A549 (cell line): Measurements from ENCODE around the gene SYNGR4. TPM values are rescaled to one million over a fixed set of nuclear protein-coding genes. Genes with fewer than 3 reads are reported as not detected.
A peak's percentile ranks its signal among the peaks of the same experiment; 100 is the strongest.

ENCODE experiments used
- ATAC-seq, 2 experiments: fragments of 200-7000 bp in 1 of 2; fragments of >200 bp in 1 of 2; cut with Nextera tagmentation in 1 of 2; cut with Tn5 transposase in 1 of 2; 3 replicates each; pipeline versions ENCODE4 v1.8.0 to v1.9.1; 2018 to 2020; ENCODE audit warnings: mild to moderate bottlenecking in 1 of 2, moderate library complexity in 1 of 2
- CTCF ChIA-PET: fragments of 300-600 bp; sonication (Branson Sonifier 250); formaldehyde crosslinking; extraction: SDS; loops from one replicate; lab custom pipeline; 2021; ENCODE audit warnings: antibody characterized with exemption, inconsistent platforms; lab: Yijun Ruan, JAX
- POLR2A ChIA-PET: fragments of 350-600 bp; formaldehyde crosslinking; extraction: SDS; loops from one replicate; lab custom pipeline; 2021; ENCODE audit warnings: antibody characterized with exemption, inconsistent platforms; lab: Yijun Ruan, JAX
- DNase-seq, 2 experiments: peaks; one replicate each; pipeline versions ENCODE4 v3.0.0 to v3.0.0-alpha.2; 2011 to 2016; ENCODE audit warnings: low read depth in 1 of 2, low spot score in 1 of 2
- FAIRE-seq: peaks from 2 replicates; lab custom pipeline; 2011; peaks lifted over from hg19 to GRCh38; lab: Jason Lieb, UNC
- H3K27ac ChIP-seq, 2 experiments: fragments of >200 bp; sonication (Bioruptor Twin); formaldehyde crosslinking; 3 replicates each; pipeline ENCODE4 v1.5.1; 2016 to 2017
- H3K4me1 ChIP-seq: fragments of >200 bp; sonication (Bioruptor Twin); formaldehyde crosslinking; 3 replicates; pipeline ENCODE4 v1.6.1; 2016
- H3K4me2 ChIP-seq: fragments of >200 bp; sonication (Bioruptor Twin); formaldehyde crosslinking; 3 replicates; pipeline ENCODE4 v1.6.1; 2016
- H3K4me3 ChIP-seq: fragments of >200 bp; sonication (Bioruptor Twin); formaldehyde crosslinking; 3 replicates; pipeline ENCODE4 v1.5.1; 2016
- H3K9me3 ChIP-seq: fragments of >200 bp; sonication (Bioruptor Twin); formaldehyde crosslinking; 3 replicates; pipeline ENCODE4 v1.6.1; 2016
- BCL3 ChIP-seq: fragments of >200 bp; sonication (Bioruptor Twin); formaldehyde crosslinking; IDR thresholded peaks from 3 replicates; pipeline ENCODE4 v1.6.1; 2016
- EP300 ChIP-seq, 2 experiments: fragments of >200 bp; sonication (Bioruptor Twin); formaldehyde crosslinking; IDR thresholded peaks; 2 replicates in 1 of 2; 3 replicates in 1 of 2; pipeline ENCODE4 v1.6.1; 2016 to 2017
- ESRRA ChIP-seq: fragments of 150-350 bp; IDR thresholded peaks from 2 replicates; pipeline ENCODE4 v1.6.1; 2014; ENCODE audit warnings: mild to moderate bottlenecking, low read length, borderline replicate concordance
- HDAC2 ChIP-seq: fragments of 200-600 bp; sonication (generic); IDR thresholded peaks from 2 replicates; pipeline ENCODE4 v1.6.1; 2016
- HOXA7 ChIP-seq: fragments of 250-450 bp; sonication (Bioruptor Pico); IDR thresholded peaks from 2 replicates; pipeline ENCODE4 v1.5.0; 2020; ENCODE audit warnings: mild to moderate bottlenecking, moderate library complexity
- HOXB13 ChIP-seq: fragments of 250-450 bp; sonication (Bioruptor Pico); IDR thresholded peaks from 2 replicates; pipeline ENCODE4 v1.5.0; 2020; ENCODE audit warnings: low read depth, mild to moderate bottlenecking, moderate library complexity
- HOXB5 ChIP-seq: fragments of 250-450 bp; sonication (Bioruptor Pico); IDR thresholded peaks from 2 replicates; pipeline ENCODE4 v1.5.0; 2020; ENCODE audit warnings: mild to moderate bottlenecking, moderate library complexity
- NFE2L2 ChIP-seq: fragments of 150-350 bp; conservative IDR thresholded peaks from 2 replicates; pipeline ENCODE4 v1.6.1; 2014; ENCODE audit warnings: low read length
- PHF8 ChIP-seq: fragments of 200-600 bp; sonication (generic); IDR thresholded peaks from 2 replicates; pipeline ENCODE4 v1.6.1; 2016; ENCODE audit warnings: low read depth, mild to moderate bottlenecking, antibody characterized with exemption, moderate library complexity, borderline replicate concordance
- POLR2A ChIP-seq: IDR thresholded peaks from 2 replicates; pipeline ENCODE4 v1.6.1; 2012; ENCODE audit warnings: mild to moderate bottlenecking, low read length
- POLR2AphosphoS2 ChIP-seq: conservative IDR thresholded peaks from 2 replicates; pipeline ENCODE4 v1.6.1; 2012; ENCODE audit warnings: low read length, improper control_type of control experiment, inconsistent platforms
- RAD21 ChIP-seq, 2 experiments: fragments of >200 bp in 1 of 2; sonication (Bioruptor Twin) in 1 of 2; formaldehyde crosslinking in 1 of 2; IDR thresholded peaks in 1 of 2; conservative IDR thresholded peaks in 1 of 2; 2 replicates in 1 of 2; 3 replicates in 1 of 2; pipeline ENCODE4 v1.6.1; 2012 to 2018; ENCODE audit warnings: inconsistent platforms in 1 of 2
- RARB ChIP-seq: fragments of 250-450 bp; sonication (Bioruptor Pico); IDR thresholded peaks from 2 replicates; pipeline ENCODE4 v1.8.0; 2021; ENCODE audit warnings: mild to moderate bottlenecking, moderate library complexity
- RCOR1 ChIP-seq: fragments of 150-350 bp; IDR thresholded peaks from 2 replicates; pipeline ENCODE4 v1.6.1; 2014; ENCODE audit warnings: antibody characterized with exemption, low read length, low read depth
- RNF2 ChIP-seq: fragments of 200-600 bp; sonication (generic); IDR thresholded peaks from 2 replicates; pipeline ENCODE4 v1.6.1; 2016; ENCODE audit warnings: low read depth, mild to moderate bottlenecking, antibody characterized with exemption, moderate library complexity, borderline replicate concordance
- SMC3 ChIP-seq: fragments of >200 bp; sonication (Bioruptor Twin); formaldehyde crosslinking; IDR thresholded peaks from 3 replicates; pipeline ENCODE4 v1.6.1; 2018; ENCODE audit warnings: inconsistent platforms
- TFCP2L1 ChIP-seq: fragments of 250-450 bp; sonication (Bioruptor Pico); IDR thresholded peaks from 2 replicates; pipeline ENCODE4 v1.5.0; 2021; ENCODE audit warnings: mild to moderate bottlenecking
- USF2 ChIP-seq: fragments of 450-650 bp; IDR thresholded peaks from 2 replicates; pipeline ENCODE4 v1.6.1; 2014; ENCODE audit warnings: antibody characterized with exemption
- ZC3H11A ChIP-seq: fragments of 450-650 bp; IDR thresholded peaks from 2 replicates; pipeline ENCODE4 v1.6.1; 2014; ENCODE audit warnings: antibody characterized with exemption, mild to moderate bottlenecking
- WGBS: methylation state at CpG from one replicate; pipeline ENCODE4 v1.1.6; 2017; ENCODE audit errors: missing lambda C conversion rate; 5-methylcytosine and 5-hydroxymethylcytosine counted together
- polyA plus RNA-seq, 4 experiments: library from polyadenylated mRNA; depleted of rRNA in 3 of 4; stranded (reverse); fragments of >200 nt; fragmentation: RNase III in 1 of 4; extraction: RNeasy Plus Mini Kit Qiagen cat#74134 plus additional on column Dnase treatment in 1 of 4; gene quantifications; 2 replicates in 3 of 4; 3 replicates in 1 of 4; pipeline ENCODE4 v1.2.3, GENCODE V29; 2011 to 2017
- TF ChIP-seq, protein P1 (sequence below): fragments of 250-450 bp; sonication (Bioruptor Pico); IDR thresholded peaks from 2 replicates; pipeline ENCODE4 v1.5.0; 2021; ENCODE audit warnings: mild to moderate bottlenecking, moderate library complexity, borderline replicate concordance
- TF ChIP-seq, protein P2 (sequence below): IDR thresholded peaks from 2 replicates; pipeline ENCODE4 v1.6.1; 2012
- TF ChIP-seq, protein P3 (sequence below): IDR thresholded peaks from 2 replicates; pipeline ENCODE4 v1.6.1; 2012; ENCODE audit warnings: low read depth, borderline replicate concordance

The SYNGR4 gene
- polyA plus RNA-seq, 2 of the 4 experiments (the other 2 are of a cell fraction): 2.3 to 4.4 TPM

GRCh38 chr19:48395499-48395898 is 31.3 kb downstream of the SYNGR4 start:
- ChIA-PET CTCF (interaction anchor here (0.6 to 3.5 kb wide), 9 partner anchors 11 to 213 kb away, joined by 3 to 15 read pairs (median 5); partner anchors contain the start of gene GRWD1), POLR2A (interaction anchor here (0.6 to 1.3 kb wide), 4 partner anchors 32 to 220 kb away, joined by 3 to 4 read pairs (median 4); partner anchors contain the start of genes SYNGR4 and TMEM143)
- Histone ChIP-seq H3K9me3 (no peaks in the 10 kb centered on the region), H3K4me1 (peaks cover 73% of the 10 kb centered on the region), H3K4me3 (no peak overlapping the region), H3K4me2 (peak overlapping the region; percentile 97), H3K27ac (peak overlapping the region; percentile 6 to 95; a peak in 3 of 6 replicates)
- no peak for DNase-seq
- TF ChIP-seq PHF8: no peak
- no peak for TF ChIP-seq ESRRA
- no peak for TF ChIP-seq POLR2AphosphoS2
- TF ChIP-seq, protein P1, sequence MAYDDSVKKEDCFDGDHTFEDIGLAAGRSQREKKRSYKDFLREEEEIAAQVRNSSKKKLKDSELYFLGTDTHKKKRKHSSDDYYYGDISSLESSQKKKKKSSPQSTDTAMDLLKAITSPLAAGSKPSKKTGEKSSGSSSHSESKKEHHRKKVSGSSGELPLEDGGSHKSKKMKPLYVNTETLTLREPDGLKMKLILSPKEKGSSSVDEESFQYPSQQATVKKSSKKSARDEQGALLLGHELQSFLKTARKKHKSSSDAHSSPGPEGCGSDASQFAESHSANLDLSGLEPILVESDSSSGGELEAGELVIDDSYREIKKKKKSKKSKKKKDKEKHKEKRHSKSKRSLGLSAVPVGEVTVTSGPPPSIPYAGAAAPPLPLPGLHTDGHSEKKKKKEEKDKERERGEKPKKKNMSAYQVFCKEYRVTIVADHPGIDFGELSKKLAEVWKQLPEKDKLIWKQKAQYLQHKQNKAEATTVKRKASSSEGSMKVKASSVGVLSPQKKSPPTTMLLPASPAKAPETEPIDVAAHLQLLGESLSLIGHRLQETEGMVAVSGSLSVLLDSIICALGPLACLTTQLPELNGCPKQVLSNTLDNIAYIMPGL: no peak
- no peak for TF ChIP-seq HOXA7 (CRISPR knock-in tag)
- no peak for TF ChIP-seq RNF2
- TF ChIP-seq RARB (CRISPR knock-in tag): no peak
- TF ChIP-seq EP300 (IDR thresholded peaks at IDR 0.05): no peak
- TF ChIP-seq ZC3H11A: no peak
- TF ChIP-seq TFCP2L1 (CRISPR knock-in tag): no peak
- no peak for TF ChIP-seq RCOR1
- TF ChIP-seq SMC3: no peak
- TF ChIP-seq USF2: no peak
- TF ChIP-seq NFE2L2: no peak
- WGBS: 56% methylated on average over 9 of the region's 9 CpGs
- FAIRE-seq: no peak
- ATAC-seq: no peak

GRCh38 chr19:48396016-48396823 is 32.1 kb downstream of the SYNGR4 start:
- no peak for ATAC-seq
- Histone ChIP-seq H3K9me3 (no peaks in the 10 kb centered on the region), H3K27ac (peak overlapping the region in 1 of 2 experiments; percentile 95; a peak in 3 of 6 replicates), H3K4me2 (peak overlapping the region; percentile 97), H3K4me3 (no peak overlapping the region), H3K4me1 (peaks cover 75% of the 10 kb centered on the region)
- CTCF ChIA-PET: interaction anchor here (1.3 to 3.5 kb wide), 6 partner anchors 46 to 213 kb away, joined by 3 to 15 read pairs (median 8); partner anchors contain the start of gene GRWD1
- FAIRE-seq: no peak
- POLR2A ChIA-PET: interaction anchor here (0.7 to 1.3 kb wide), 4 partner anchors 32 to 49 kb away, joined by 3 to 4 read pairs (median 4); partner anchors contain the start of genes SYNGR4 and TMEM143
- DNase-seq: peak in 1 of 2 experiments; percentile 70
- TF ChIP-seq SMC3: no peak
- TF ChIP-seq POLR2A: peak; percentile 29
- TF ChIP-seq, protein P2, sequence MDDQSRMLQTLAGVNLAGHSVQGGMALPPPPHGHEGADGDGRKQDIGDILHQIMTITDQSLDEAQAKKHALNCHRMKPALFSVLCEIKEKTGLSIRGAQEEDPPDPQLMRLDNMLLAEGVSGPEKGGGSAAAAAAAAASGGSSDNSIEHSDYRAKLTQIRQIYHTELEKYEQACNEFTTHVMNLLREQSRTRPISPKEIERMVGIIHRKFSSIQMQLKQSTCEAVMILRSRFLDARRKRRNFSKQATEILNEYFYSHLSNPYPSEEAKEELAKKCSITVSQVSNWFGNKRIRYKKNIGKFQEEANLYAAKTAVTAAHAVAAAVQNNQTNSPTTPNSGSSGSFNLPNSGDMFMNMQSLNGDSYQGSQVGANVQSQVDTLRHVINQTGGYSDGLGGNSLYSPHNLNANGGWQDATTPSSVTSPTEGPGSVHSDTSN: 0 out of 2 replicates have a peak, but pooled peaks have one; percentile 12
- 65% methylated on average over 23 of the region's 24 CpGs for WGBS

DNA sequence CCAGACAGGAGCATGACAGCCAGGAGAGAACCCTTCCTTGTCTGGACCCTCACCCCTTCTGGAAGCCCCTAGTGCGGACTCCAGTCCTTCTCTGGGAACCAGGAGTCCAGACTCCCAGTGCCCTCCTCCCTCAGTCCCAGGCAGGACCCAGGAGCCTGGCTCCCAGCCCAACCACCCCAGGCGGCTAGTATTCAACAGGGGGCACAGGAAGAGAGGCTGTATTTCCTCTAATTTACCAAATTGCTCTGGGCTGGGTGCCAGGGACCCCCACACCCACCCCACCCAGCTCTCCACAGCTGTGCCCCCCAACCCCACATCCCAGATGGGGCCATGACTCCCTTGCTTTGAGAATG is 32.6 kb downstream of the SYNGR4 start:
- FAIRE-seq (no peak), ATAC-seq (no peak), DNase-seq (no peak)
- Histone ChIP-seq H3K27ac (peak overlapping the region; percentile 9 to 95; a peak in 4 of 6 replicates), H3K4me2 (peak overlapping the region; percentile 97), H3K4me3 (no peak overlapping the region), H3K9me3 (no peaks in the 10 kb centered on the region), H3K4me1 (peaks cover 72% of the 10 kb centered on the region)
- POLR2A ChIA-PET: interaction anchor here (1.1 to 1.3 kb wide), 2 partner anchors 33 to 46 kb away, joined by 3 to 4 read pairs; partner anchors contain the start of genes SYNGR4 and TMEM143
- 89% methylated on average over 2 of the region's 2 CpGs for WGBS
- CTCF ChIA-PET: no interaction called here
- TF ChIP-seq, protein P2: peak; percentile 25; the same call in 1 of the 2 replicates
- TF ChIP-seq, protein P3, sequence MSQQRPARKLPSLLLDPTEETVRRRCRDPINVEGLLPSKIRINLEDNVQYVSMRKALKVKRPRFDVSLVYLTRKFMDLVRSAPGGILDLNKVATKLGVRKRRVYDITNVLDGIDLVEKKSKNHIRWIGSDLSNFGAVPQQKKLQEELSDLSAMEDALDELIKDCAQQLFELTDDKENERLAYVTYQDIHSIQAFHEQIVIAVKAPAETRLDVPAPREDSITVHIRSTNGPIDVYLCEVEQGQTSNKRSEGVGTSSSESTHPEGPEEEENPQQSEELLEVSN: no peak
- TF ChIP-seq HOXB5 (CRISPR knock-in tag) (no peak), RAD21 (conservative IDR thresholded peaks at IDR 0.05 in 1 of 2, IDR thresholded peaks at IDR 0.05 in 1 of 2) (no peak), RARB (CRISPR knock-in tag) (no peak), POLR2A (no peak), BCL3 (no peak), POLR2AphosphoS2 (0 out of 2 replicates have a peak, but pooled peaks have one; percentile 47), USF2 (no peak), ZC3H11A (no peak), HOXB13 (no peak), HDAC2 (no peak)
